K562 (cell line): ENCODE results near the gene KRT25.

Experiments used
- CEBPB ChIP-seq: fragments of 450-650 bp; IDR thresholded peaks from 2 replicates; pipeline ENCODE4 v1.6.1; 2016; ENCODE audit warnings: missing genetic modification characterization, missing compliant biosample characterization
- CEBPG ChIP-seq, 3 experiments: fragments of 200-800 bp in 1 of 3; sonication (Bioruptor generic) in 1 of 3; sonication (generic) in 1 of 3; formaldehyde crosslinking in 1 of 3; IDR thresholded peaks in 2 of 3; conservative IDR thresholded peaks in 1 of 3; 2 replicates each; pipeline versions ENCODE4 v1.6.1 to v1.8.0; 2016 to 2022; ENCODE audit warnings: missing compliant biosample characterization in 2 of 3, missing genetic modification characterization in 2 of 3, mild to moderate bottlenecking in 1 of 3, missing genetic modification reagents in 1 of 3
- CREB1 ChIP-seq, 2 experiments: sonication (generic) in 1 of 2; formaldehyde crosslinking in 1 of 2; IDR thresholded peaks; 2 replicates each; pipeline versions ENCODE4 v1.6.1 to v1.8.0; 2012 to 2022; ENCODE audit warnings: inconsistent platforms in 1 of 2, mild to moderate bottlenecking in 1 of 2, missing genetic modification reagents in 1 of 2, moderate library complexity in 1 of 2
- SMARCA5 ChIP-seq: fragments of 450-650 bp; IDR thresholded peaks from 2 replicates; pipeline ENCODE4 v1.6.1; 2016

- TF ChIP-seq CEBPB: no peak
- TF ChIP-seq CEBPG (CRISPR knock-in tag; IDR thresholded peaks at IDR 0.05): no peak
- TF ChIP-seq CEBPG (tag; conservative IDR thresholded peaks at IDR 0.05 in 1 of 2, IDR thresholded peaks at IDR 0.05 in 1 of 2): no peak
- TF ChIP-seq CREB1 (IDR thresholded peaks at IDR 0.05): no peak
- TF ChIP-seq CREB1 (CRISPR knock-in tag; IDR thresholded peaks at IDR 0.05): no peak
- no peak for TF ChIP-seq SMARCA5
These were observed 55.8 kb downstream of the KRT25 start for GRCh38 chr17:40699371-40699770.
